NOMO-1 treated with DMSO at 0.1 percent for 48 hours (cell line): Measurements from ENCODE around the gene CHSY3.
A peak's percentile ranks its signal among the peaks of the same experiment; 100 is the strongest.

Experiments used
- DNase-seq: peaks from one replicate; lab custom pipeline; 2025; ENCODE audit not compliant: unreplicated experiment; lab: John Stamatoyannopoulos, UW

The CHSY3 gene

DNA sequence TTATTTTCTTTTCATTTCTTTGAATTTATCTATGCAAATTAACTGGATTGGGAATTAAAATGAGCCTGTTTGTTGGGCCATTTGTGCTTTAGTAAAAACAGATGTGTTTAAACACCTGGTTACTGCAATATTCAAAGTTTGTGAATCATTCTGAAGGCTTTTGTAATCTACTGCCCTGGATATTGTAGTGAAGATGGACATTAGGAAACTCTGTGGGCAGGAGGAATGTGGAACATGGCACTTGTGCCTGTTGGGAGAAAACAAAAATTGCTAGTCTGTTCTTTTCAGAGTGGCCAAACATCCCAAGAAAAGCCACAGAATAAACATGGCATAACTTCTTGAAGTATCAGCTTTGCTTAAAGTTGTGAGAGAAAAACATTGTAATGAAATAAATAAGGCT, 40.8 kb downstream of the CHSY3 start:
- no peak for DNase-seq

- no peak for DNase-seq
These were observed 41.6 kb downstream of the CHSY3 start for GRCh38 chr5:129945774-129946270.

DNA sequence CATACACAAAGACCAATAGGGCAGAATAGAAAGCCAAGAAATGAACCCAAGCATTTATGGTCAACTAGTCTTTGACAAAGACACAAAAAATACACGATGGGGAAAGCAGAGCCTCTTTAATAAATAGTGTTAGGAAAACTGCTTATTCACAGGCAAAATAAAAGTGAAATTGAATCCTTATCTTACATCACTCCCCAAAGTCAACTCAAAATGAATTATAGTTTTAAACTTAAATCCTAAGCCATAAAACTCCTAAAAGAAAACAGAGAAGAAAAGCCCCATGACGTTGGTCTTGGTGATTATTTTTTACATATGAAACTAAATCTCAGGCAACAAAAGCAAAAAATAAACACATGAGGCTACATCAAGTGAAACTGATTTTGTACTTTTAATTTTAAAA, 46.8 kb downstream of the CHSY3 start:
- no peak for DNase-seq

DNA sequence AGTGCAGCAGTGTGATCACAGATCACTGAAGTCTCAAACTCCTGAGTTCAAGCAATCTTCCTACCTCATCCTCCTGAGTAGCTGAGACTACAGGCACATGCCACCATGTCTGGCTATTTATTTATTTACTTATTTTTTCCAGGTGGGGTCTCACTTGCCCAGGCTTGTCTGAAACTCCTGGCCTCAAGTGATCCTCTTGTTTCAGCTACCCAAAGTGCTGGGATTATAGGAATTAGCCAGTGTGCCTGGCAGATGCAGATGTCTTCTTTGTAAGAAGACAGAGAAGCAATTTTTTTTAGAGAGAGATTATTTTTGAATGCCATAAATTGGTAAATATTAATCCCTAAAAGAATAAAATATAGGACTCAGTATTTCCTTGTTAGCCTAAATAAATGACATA, 54.3 kb downstream of the CHSY3 start:
- DNase-seq = no peak

- DNase-seq = peak; percentile 34
These were observed 56.6 kb downstream of the CHSY3 start for GRCh38 chr5:129960831-129961230.

DNA sequence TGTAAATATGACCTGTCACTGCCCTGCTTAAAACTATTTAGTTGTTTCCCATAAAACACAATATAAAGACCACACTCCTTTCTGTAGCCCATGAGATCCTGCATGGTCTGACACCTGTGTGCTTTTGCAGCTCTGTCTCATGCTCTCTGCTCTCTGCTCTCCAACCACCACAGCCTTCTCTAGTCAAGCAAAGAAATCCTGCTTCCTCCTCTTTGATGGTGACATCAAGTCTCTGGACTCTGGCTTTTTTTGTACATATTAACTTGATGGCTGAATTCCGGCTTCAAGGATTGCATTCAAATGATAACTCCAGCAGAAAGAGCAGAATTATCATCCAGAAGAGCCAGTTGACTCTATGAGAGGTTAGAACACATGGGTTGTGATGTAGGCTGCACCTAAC, 58.2 kb downstream of the CHSY3 start:
- no peak for DNase-seq

DNA sequence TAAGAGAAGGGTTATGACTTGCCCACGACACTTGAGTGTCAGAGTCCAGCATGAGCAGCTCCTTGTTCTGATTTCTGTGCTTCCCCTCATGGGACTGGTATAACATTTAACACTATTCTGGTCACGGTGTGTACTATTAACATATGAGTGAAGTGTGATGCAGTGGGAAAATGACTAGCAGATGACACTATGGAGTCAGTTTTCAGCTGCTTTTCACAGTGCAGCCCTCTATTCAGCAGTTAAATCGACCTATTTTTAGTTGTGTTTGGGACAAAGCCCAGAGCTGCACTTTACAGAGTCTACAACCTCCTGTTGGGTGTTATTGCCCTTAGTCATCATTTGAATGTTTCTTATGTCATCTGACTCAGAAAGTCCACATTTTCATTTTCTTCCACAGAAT, 59.1 kb downstream of the CHSY3 start:
- DNase-seq = no peak

GRCh38 chr5:129966071-129966470, 61.8 kb downstream of the CHSY3 start:
- DNase-seq = no peak

- DNase-seq = no peak
These were observed 67.4 kb downstream of the CHSY3 start for GRCh38 chr5:129971714-129972113.

- DNase-seq = no peak
These were observed 68.3 kb downstream of the CHSY3 start for GRCh38 chr5:129972465-129973141.

DNA sequence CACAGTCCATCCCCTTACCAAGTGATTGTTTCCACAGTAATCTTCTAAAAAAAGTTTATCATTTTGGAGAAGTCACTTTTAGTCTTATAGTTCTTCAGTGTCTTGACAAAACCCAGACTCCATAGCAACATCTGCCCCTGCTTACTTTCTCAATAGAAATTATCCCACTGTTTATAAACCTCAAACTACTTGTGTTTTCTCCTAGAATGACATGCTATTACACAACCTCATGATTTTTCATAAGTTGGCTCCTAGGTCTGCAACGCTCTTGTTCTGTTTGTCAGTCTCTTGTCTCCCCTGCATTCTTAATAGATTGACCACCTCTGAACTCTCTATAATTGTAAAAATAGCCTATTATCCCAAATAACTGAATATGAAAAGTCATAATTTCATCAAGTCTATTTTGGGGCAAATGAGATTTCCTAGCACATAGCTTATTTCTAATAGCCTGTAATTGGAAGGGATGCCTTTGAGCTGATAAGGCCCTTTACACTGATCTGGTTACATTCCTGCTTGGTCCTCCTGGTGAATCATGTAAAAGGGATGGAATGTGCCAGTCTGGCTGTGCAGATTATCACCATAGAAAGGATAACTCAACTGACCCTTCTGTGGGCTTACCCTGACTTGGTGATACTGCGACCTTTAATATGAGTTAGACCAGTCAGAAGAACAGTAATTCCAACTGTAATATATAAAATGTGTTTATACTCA, 69.6 kb downstream of the CHSY3 start:
- DNase-seq = no peak

- no peak for DNase-seq
These were observed 73.5 kb downstream of the CHSY3 start for GRCh38 chr5:129977810-129978209.

GRCh38 chr5:129978270-129978669, 74.0 kb downstream of the CHSY3 start:
- DNase-seq = no peak

- DNase-seq = no peak
These were observed 84.2 kb downstream of the CHSY3 start for GRCh38 chr5:129988453-129988852.

DNA sequence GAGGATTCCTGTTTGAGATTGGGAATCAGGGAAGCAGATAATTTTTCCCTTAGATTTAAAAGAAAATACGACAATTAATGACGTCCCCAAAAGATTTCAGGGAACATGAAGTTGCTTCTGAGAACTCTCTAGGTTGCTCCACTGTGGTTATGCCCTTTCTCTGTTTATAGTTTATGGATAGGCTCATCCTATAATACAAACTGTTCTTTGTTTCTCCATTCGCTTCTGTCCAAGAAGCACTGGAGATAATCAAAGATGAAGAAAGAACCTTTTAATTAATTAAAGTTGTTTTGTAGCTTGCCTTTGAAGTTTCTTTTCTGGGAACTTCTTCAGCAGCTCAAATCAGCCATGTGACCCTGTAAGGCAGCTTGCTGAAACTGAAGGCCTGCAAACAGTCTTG, 87.5 kb downstream of the CHSY3 start:
- DNase-seq = no peak

GRCh38 chr5:129996896-129997295, 92.6 kb downstream of the CHSY3 start:
- DNase-seq = no peak

DNA sequence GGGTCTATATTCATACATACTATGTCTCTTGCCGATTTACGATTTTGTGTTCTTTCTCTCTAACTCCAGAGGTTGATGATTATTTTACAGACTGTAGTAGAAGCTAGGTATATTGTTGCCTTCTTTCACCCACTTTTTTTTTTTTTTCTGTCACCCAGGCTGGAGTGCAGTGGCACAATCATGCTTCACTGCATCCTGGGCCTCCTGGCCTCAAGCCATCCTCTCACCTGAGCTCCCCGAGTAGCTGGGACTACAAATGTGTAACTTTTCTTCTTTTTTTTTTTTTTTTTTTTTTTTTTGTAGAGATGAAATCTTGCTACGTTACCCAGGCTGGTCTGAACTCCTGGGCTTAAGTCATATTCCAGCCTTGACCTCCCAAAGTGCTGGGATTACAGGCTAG, 96.2 kb downstream of the CHSY3 start:
- no peak for DNase-seq

DNA sequence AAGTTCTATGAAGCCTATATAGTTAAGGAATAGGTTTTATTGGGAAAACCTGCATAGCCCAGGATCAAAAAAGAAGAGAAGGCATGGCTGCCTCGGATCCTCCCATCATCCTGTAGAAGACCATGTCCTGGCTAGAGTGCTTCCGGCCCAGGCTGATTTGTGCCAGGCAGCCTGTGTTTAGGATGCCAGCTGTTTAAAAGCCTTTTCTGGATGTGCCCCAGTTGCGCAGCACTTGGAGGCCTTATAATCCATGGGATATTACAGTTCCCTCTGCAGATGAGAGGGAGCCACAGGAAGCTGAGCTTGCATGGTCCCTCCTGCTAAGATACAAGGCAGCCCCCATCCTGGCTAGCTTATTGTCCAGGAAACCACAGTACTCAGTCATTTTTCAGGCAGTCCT, 97.9 kb downstream of the CHSY3 start:
- no peak for DNase-seq

- DNase-seq = no peak
These were observed 98.6 kb downstream of the CHSY3 start for GRCh38 chr5:130002876-130003275.

GRCh38 chr5:130011986-130012385, 107.7 kb downstream of the CHSY3 start:
- DNase-seq = no peak

GRCh38 chr5:130017173-130017572, 112.9 kb downstream of the CHSY3 start:
- DNase-seq = no peak

GRCh38 chr5:130018641-130019040, 114.4 kb downstream of the CHSY3 start:
- no peak for DNase-seq

DNA sequence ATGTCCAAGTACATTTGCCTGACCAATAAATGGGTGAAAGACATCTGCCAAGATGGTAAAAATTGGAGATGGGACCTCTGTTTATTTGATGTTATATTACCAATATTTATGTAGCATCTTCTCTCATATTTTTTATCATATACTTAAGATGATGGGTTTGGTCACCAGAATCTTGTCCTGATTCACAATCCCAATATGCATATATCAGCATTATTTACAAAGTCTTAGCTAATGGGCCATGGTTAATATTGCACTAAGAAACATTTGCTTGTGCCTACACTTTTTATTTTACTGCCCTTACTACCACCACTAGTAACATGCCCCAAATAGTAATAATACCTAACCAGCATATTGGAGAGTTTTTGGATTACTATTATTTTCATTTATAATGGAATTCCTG, 116.7 kb downstream of the CHSY3 start:
- DNase-seq = no peak
